GM21825 (cell line): Measurements from ENCODE around the gene KCNH8.

Experiments
- ATAC-seq: cut with Tn5 transposase; IDR thresholded peaks from one replicate; pipeline ENCODE4 v1.9.1; 2021; ENCODE audit warnings: mild to moderate bottlenecking, moderate library complexity; ENCODE audit not compliant: unreplicated experiment

The KCNH8 gene

DNA sequence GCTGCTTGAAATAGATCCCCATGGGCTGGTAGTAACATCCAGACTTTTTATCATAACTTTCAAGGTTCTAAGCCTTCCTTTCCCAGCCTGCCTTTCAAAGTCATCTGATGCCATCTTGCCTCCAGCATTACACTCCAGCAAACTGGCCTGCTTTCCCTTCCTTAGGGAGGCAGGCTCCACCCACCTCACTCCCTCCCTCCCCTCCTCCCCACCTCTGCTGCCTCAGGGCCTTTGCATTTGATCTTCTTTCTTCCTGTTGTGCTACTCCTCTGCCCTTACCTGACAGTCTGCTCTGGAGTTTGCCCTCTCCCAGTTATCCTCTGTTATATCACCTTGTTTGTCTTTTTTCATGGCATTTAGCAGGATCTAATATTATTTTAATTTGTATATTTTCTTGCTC, 319.5 kb downstream of the KCNH8 start:
- ATAC-seq: no peak

DNA sequence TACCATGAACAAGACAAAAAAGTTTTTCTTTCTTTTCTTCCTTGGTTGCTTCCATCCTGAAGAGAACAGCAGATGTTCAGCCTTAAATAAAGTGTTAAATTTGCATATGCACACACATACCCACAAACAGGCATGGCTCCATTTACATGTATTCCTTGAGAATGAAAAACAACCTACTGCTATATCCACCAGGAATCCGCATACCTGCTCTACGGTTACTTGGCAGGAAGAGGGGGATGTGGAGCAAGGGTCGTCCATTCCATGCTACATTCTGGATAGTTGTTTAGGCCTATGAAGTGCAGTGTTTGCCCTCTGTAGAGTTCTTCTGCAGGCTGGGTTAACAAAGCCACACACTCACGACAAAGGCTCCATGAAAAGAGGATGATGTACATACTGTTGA, 322.8 kb downstream of the KCNH8 start:
- ATAC-seq: no peak

DNA sequence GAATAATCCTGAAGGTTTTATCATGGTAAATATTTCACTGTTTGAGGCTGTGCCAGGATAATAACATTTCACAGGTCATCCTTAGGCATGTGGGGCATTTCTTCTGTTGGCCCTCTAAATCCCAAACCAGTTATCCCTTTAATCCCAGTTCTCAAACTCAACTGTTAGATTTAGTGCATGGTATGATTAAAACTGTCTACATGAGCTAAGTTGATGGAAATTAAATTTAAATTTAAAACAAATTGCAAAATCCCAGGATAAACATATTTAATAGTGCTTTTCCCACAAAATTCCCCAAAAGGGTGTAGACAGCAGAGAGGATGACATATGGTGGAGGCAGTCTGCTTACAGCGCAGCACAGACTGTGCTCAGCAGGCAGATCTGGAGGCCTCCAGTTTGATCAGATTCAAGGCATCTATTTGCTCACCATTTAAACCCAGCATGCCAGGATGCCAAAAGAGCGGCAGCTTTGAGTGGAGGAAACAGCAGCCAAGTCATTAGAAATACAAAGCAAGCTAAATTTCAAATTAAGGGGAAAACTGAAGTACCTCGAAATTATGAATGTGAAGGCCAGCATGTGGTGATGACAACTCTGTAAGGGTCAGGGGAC, 325.8 kb downstream of the KCNH8 start:
- ATAC-seq: no peak

DNA sequence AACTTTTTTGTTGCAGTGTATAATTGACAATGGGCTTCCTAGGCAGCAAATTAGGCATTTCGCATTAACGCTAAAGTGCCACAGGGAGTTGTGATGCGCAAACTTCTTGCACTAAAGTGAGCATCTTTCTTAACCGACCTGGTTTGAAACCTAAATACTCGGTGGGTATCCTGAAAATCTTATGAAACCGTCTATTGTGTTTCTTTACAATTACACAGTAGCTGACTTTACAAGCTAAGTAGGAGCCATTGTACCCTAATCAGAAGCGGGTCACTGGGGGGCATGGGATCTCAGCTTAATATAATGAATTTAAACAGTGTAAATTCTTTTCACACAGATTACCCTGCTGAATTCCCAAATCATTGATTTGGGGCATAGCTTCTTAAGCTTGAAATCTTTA, 328.0 kb downstream of the KCNH8 start:
- ATAC-seq: no peak

DNA sequence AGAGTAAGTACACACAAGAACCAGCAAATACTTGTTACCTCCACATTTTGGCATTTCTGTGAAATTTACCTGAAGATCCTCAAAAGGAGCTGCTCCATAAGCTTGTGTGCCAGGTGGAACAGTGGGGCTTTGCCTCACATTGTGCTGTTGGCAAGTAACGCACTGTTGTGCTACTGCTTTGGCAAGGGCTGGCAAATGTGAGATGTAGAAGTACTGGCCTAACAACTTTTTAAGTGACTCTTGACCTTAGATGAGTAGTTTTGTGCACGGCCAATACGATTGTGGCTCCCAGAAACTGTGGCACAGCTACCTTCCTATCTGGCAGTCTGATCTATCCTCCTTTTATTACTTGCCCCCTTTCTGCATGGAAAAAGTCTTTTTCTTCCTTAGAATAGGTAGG, 337.0 kb downstream of the KCNH8 start:
- ATAC-seq: no peak

DNA sequence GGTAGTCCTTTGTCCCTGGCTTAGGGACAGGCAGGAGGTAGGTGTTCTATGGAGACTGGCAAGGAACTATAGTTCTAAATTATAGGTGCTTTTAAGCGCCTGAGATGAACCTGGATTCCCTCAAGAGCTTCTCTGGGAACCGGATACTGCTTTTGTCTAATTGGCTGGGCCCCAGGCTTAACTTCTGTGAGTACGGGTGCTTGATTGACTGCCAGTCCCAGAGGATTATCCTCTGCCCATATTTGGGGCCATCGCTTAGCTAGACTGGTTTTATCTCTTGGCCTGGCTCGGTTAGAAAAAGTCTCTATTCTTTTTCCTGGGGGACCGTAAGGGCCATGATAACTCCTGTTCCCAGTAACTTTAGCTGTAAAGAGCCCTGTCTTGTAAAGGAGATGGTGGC, 339.1 kb downstream of the KCNH8 start:
- no peak for ATAC-seq

DNA sequence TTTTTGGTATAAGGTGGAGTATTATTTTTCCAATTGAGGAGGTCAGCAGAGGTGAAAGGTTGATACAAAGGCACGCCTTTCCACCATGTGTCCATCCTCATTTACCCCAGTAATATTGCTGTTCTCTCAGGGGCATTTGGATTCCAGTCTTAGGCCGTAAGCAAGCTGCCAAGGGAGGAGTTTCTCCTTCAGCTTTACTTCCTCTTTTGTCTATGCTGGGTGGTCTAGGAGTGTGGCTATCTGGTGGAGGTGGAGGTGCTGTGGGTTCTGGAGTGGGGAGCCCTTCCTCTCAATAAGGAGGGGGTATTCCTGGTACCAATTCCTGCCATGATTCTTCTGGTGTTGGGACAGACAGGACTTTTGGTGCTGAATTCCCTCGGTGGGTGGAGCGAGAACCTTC, 340.6 kb downstream of the KCNH8 start:
- no peak for ATAC-seq

DNA sequence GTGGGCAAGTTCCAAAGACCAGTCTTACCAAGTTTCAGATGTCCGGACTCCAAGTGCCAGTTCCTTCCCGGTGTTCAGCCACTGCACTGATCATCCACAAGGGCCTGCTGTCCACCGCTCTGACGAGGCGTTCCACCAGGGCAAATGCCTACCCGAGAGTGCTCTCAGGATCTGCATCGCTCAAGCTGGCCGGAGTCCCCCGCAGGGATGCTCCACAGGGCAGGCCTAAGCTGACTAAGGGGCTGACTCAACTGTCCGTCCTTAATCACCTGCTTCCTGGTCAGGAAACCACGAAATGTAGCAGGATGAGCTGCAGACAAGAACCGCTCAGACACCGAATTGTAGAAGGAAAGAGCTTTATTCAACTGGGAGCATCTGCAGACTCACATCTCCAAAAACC, 341.6 kb downstream of the KCNH8 start:
- ATAC-seq: no peak

DNA sequence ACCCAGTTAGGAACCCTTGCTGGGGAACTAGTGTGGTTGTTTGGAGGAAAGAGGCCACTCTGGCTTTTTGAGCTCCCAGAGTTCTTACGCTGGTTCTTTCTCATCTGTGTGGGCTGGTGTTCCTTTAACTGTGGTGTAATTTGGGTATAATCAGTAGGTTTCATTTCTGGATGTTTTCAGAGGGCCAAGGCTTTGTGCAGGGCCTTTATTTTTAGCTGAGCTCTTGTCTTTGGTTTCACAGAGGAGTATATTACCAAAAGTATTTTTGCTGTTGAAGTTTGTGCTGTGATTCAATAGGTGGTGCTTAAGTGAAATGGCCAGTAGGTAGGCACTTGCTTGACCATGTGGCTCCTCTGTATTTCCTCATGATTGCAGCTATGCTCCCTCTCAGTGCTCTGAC, 357.9 kb downstream of the KCNH8 start:
- ATAC-seq: no peak

DNA sequence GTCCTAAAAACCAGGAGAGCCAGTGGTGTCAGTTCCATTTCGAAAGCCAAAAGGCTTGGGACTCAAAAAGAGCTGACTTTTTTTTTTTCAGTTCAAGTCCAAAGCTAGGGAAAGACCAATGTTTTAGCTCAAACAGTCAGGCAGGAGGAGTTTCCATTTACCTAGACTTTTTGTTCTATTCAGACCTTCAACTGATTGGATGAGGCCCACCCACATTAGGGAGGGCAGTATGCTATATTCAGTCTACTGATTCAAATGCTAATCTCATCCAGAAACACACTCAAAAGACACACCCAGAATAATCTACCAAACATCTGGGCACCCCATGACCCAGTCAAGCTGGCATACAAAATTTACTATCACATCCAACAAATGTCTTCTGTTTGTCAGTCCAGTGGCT, 374.0 kb downstream of the KCNH8 start:
- ATAC-seq: no peak

DNA sequence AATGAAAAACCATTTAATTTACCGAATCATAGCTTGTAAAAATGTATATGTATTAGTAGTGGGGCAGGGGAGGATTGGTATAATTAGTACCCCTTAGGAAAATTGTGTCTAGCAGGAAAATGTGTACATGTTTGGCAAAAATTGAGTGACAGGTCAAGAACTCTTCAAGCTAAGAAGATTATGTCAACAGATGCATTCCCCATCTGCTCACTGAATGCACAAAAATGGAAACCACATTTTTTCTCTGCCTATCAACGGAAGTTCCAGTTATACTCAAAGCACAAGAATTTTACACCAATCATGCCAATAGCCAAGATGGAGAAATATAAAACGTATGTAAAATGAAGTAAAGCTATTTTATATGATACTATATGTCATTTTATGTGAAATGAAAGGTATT, 377.8 kb downstream of the KCNH8 start:
- no peak for ATAC-seq

DNA sequence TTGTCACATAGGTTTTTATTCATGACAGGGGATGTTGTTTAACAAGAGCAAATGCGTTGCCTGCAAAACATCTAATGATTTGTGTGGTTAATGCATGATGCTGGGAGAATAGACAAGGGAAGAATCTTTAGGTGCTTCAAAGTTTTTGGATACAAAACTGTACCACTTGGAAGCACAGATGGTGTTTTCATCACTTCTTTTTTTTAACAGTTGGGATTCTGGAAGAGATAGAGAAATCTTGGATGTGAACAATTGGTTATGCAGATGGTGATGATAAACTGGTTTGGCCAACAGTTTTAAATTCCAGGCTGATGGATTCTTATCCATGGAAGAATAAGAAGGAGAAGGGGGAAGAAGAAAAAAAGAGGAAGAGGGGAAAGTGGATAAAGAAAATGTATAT, 379.4 kb downstream of the KCNH8 start:
- ATAC-seq: no peak

DNA sequence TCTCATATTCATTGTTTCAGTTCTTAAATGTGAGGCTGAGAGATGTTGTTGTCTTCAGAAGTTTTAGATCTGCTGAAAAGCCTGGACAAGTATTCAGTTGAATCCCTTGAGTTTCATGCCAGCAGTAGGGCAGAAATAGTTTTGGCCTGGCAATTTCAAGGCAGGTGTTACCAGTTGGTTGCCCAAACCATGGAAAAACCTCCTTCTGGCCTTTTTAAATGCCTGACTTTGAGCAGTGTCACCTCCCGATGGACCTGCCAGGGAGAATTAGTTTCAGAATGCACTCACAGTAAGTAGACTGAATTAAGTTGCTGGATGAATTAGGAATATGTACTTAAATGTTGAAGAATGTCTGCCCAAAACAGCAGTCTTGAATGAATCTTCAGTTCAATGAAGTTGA, 383.1 kb downstream of the KCNH8 start:
- no peak for ATAC-seq

DNA sequence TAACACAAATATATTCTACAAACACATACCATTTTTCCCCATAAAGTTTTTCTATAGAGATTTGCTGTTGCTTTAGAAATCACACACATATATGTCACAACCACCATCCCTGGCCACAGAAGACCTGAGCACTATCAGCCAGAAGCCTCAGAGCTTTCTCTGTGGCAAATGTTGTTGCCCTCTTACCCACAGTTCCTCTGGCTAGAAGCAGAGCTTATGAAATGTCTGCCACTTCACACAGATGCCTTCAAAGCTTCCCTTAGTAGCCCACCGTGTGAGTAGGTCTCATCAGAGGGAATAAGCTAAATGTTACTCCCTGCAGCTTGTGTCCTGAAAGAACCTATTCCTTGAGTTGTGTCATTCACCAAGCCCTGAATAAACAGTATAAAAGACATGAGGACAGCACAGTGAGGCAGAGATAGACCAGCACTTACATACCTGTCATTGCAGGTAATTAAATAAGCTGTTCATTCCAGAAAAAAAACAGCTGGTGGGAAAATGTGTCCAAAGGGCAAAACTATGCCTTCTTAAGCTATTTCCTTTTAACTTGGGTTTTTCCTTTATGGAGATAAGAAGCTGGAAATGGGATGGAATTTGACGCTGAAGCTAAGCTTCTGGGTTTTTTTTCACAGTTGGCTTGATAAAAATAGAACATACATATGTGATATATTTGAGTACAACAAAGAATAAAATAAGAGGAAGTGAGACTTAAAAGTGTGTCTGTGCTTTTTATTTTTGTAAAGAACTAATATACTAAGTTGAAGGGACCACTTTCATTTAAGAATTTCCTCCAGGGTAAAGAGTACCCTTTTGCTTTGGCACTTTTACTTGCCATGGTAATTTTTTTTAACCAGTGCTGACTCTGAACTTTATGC, 391.4 kb downstream of the KCNH8 start:
- ATAC-seq: peak; percentile 56

DNA sequence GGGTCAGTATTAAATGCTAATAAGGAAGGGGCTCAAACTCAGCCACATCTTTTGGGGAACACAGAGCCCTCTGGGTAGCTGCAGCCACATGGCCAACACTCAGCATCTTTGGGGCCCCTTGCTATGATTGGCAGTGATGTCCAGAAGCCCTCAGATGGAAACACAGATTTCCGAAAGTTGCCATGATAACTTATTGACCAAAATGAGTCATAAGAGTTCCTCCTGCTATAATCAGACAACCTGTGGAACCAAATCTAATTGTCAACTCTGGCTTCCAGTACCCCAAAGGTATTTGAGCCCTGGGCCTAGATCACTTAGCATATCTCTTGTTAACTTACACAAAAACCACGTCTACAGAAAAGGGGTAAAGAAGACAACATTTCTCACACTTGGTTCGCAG, 392.2 kb downstream of the KCNH8 start:
- ATAC-seq: peak; percentile 33

DNA sequence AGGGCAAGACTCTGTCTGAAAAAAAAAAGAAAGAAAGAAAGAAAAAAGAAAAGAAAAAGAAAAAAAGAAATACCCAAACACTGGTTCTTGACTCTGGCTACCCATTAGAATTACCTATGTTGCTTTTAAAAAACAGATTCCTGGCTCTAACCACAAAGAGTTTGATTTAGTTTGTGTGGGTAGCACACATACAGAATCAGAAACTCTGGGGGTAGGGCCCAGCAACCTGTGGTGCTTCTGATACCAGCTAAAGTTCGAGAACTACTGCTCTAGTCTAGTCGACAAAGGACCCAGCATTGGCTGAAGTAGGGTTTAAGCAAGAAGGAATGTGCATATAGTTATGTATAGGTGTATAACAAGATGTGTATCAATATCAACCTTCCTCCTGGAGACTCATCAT, 393.0 kb downstream of the KCNH8 start:
- ATAC-seq: no peak

DNA sequence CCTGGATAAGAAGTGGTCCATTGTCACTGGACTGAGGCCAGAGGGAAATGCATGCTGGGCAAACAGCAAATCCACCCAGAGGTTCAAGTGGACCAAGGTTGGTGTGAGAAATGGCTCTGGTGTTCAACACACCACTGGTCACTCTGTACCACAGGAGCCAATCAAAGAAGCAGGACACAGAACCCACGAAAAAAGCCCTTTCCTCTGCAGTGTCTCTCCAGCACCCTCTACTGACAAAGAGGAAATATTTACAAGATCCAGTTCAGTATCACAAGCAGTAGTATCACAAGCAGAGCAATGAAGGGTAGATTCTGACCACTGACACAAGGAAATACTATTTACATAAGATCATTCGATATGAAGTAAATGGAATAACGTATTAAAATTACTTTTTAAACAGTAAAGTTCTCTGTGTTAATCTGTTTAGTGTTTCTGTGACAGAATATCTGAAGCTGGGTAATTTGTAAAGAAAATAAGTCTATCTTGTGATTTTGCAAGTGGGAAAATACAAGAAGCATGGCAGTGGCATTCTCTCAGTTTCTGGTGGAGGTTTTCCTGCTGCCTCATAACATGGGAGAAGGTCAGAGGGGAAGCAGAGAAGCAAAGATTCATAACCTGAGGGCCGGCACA, 395.0 kb downstream of the KCNH8 start:
- ATAC-seq: peak; percentile 42

DNA sequence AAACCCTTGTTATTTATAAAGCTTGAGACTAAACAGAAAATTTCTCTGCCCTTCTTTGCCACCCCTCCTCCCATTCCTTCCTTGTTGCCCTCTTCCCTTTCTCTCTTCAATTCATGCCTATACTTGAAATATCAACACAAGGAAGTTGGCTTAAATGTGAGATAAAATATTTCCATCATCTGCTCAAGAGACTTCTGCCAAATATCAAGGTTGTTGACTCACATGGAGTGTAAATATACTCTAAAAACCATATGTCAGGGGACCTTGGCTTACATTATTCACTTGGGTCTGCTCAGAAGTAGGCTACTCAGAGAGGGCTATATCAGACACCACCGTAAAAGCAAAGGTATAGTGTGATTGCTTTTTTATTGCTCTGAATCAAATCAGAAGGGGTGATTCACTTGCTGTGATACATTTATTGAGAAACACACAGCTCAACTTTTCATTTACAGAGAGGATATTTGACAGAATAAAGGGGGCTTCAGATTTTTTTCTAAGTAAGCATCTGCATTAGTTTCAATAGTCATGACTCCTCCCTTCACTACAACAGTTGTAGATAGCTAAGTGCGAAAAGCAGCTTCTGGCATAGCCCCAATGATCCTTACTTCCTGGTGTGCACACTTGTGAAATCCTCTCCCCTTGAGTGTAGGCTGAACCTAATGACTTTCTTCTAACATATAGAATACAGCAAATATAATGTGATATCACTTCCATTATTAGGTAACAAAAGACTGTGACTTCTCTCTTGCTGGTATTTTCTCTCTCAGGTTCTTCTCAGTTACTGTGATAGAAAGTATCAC, 399.6 kb downstream of the KCNH8 start:
- no peak for ATAC-seq

DNA sequence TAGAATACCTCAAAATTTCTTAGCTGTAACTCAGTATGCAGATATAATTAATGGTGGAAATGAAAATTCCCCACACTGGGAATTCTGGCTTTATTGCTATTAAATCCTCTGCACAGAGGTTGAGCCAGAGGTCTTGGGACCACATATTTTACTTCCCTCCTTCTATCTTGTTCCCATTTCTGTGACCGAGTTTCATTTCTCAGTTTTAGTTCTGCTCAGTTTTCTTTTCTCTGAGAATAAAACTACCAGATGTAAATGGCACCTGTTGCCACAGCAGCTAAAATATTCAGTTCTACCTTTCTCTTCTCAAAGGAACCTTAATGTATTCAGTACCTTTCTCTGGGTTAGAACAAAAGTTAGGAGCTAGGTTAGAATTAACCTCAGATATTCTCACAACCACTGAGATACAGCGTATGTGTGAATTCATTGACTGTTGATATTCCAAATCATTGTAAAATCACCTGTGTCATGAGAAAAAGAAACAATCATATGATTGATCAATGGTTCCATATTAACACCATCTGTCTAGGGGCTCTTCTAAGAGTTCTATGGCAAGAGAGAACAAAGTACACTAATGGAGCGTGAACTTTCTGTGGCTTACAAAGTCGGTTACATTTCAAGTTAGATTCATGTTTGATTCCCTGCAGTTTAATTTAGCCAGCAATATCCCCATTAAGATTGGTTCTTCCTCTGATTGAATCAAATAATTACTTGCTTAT, 411.6 kb downstream of the KCNH8 start:
- ATAC-seq: peak; percentile 98

DNA sequence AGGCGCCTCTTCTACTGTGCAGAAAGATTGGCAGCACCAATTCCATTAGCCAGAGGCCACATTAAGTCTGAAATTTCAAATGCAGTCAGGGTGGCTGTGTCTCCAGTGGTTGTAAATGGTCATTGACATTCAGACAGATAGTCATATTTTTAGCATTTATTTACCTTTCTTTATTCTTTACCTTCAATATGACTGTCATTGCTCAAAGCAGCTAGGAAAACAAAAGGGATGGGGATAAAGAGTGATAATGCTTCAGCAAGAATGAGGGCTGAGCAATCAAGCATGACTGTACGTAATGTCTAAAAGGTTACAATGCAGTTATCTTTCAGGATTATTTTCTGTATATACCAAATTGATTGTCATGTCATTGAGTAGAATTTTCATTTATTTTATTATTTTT, 425.3 kb downstream of the KCNH8 start:
- no peak for ATAC-seq

DNA sequence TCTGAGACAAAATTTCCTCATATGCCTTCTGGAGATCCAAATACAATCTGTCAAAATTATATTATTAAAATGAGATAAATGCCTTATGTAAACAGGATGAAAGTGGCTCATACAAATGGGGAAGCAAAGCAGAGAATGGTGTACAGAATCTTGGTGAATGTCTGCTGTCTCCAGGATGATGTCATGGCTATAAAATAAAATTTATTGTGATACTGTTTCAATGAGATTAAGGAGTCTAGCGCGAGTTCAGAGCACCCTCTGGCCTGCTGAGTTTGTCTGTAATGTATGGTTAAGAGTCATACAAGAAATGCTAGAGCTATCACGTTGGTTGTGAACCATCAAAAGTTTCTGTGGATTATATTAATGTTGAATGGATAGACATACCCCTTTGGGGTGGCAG, 426.0 kb downstream of the KCNH8 start:
- no peak for ATAC-seq
